22Rv1 (cell line): ENCODE data around the gene B4GALT5.

Experiments
- CTCF ChIP-seq: fragments of 450-650 bp; IDR thresholded peaks from 2 replicates; pipeline ENCODE4 v1.5.1; 2017; ENCODE audit warnings: mild to moderate bottlenecking
- ZFX ChIP-seq: fragments of 450-650 bp; IDR thresholded peaks from 2 replicates; pipeline ENCODE4 v1.6.1; 2017; ENCODE audit warnings: antibody characterized with exemption, borderline replicate concordance

- TF ChIP-seq CTCF (no peak), ZFX (no peak)
Observed at GRCh38 chr20:49612127-49612738, 101.4 kb downstream of the B4GALT5 start.
